Measurements from ENCODE around the gene SIPA1L3.

DNA sequence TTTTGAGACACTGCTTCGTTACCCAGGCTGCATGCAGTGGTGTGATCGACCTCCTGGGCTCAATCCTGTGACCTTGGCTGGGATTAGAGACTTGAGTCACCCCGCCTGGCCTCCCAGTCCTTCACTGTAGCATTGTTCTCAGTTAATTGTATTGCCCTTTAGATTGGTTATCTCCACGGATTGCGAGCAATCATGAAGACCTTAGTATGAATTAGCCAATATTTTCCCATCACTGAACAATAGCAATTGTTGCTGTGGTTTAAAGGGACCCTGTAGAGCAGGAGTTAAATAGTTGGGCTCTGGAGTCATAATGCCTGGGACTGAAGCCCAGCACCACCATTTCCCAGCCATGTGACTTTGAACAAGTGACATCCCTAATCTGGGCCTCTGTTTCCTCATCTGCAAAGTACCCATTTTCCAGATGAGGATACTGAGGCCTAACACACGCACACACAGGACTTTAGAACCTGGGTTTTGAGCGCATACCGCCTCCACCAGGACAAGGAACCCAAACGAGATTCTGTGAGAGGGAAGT, 340.8 kb downstream of the SIPA1L3 start:
- no peak for TF ChIP-seq JUND (IDR thresholded peaks at IDR 0.05)
- no peak for TF ChIP-seq FOXM1 (IDR thresholded peaks at IDR 0.05; ENCODE audit: low read depth)
- no peak for TF ChIP-seq EP300 (IDR thresholded peaks at IDR 0.05; ENCODE audit: borderline replicate concordance in 1 of 2, low read depth in 1 of 2, low read length in 1 of 2)
- TF ChIP-seq, protein P1, sequence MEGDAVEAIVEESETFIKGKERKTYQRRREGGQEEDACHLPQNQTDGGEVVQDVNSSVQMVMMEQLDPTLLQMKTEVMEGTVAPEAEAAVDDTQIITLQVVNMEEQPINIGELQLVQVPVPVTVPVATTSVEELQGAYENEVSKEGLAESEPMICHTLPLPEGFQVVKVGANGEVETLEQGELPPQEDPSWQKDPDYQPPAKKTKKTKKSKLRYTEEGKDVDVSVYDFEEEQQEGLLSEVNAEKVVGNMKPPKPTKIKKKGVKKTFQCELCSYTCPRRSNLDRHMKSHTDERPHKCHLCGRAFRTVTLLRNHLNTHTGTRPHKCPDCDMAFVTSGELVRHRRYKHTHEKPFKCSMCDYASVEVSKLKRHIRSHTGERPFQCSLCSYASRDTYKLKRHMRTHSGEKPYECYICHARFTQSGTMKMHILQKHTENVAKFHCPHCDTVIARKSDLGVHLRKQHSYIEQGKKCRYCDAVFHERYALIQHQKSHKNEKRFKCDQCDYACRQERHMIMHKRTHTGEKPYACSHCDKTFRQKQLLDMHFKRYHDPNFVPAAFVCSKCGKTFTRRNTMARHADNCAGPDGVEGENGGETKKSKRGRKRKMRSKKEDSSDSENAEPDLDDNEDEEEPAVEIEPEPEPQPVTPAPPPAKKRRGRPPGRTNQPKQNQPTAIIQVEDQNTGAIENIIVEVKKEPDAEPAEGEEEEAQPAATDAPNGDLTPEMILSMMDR (IDR thresholded peaks at IDR 0.05), result no peak
- no peak for TF ChIP-seq YY1 (IDR thresholded peaks at IDR 0.05; ENCODE audit: low read depth)

Data from SK-N-SH (cell line).